GM12864 (cell line): ENCODE measurements around the gene DAPK2.

Source experiments
- DNase-seq: peaks from one replicate; pipeline ENCODE4 v3.0.0-alpha.2; 2011; ENCODE audit warnings: low read depth
- H3K4me3 ChIP-seq: 2 replicates; pipeline ENCODE4 v1.5.1; 2011; ENCODE audit warnings: mild to moderate bottlenecking, low read depth, low read length, control low read depth
- TF ChIP-seq, protein P1 (sequence below): IDR thresholded peaks from 2 replicates; pipeline ENCODE4 v1.5.1; 2011; ENCODE audit warnings: low read depth, mild to moderate bottlenecking, moderate library complexity, low read length, control low read depth, inconsistent platforms; ENCODE audit errors: missing control alignments

DAPK2 gene

GRCh38 chr15:63915873-63916771 lies 130.2 kb downstream of the DAPK2 start:
- TF ChIP-seq, protein P1, sequence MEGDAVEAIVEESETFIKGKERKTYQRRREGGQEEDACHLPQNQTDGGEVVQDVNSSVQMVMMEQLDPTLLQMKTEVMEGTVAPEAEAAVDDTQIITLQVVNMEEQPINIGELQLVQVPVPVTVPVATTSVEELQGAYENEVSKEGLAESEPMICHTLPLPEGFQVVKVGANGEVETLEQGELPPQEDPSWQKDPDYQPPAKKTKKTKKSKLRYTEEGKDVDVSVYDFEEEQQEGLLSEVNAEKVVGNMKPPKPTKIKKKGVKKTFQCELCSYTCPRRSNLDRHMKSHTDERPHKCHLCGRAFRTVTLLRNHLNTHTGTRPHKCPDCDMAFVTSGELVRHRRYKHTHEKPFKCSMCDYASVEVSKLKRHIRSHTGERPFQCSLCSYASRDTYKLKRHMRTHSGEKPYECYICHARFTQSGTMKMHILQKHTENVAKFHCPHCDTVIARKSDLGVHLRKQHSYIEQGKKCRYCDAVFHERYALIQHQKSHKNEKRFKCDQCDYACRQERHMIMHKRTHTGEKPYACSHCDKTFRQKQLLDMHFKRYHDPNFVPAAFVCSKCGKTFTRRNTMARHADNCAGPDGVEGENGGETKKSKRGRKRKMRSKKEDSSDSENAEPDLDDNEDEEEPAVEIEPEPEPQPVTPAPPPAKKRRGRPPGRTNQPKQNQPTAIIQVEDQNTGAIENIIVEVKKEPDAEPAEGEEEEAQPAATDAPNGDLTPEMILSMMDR, result peak; percentile 19
- no peak for DNase-seq
- H3K4me3 ChIP-seq, result no peak overlapping the region

DNA sequence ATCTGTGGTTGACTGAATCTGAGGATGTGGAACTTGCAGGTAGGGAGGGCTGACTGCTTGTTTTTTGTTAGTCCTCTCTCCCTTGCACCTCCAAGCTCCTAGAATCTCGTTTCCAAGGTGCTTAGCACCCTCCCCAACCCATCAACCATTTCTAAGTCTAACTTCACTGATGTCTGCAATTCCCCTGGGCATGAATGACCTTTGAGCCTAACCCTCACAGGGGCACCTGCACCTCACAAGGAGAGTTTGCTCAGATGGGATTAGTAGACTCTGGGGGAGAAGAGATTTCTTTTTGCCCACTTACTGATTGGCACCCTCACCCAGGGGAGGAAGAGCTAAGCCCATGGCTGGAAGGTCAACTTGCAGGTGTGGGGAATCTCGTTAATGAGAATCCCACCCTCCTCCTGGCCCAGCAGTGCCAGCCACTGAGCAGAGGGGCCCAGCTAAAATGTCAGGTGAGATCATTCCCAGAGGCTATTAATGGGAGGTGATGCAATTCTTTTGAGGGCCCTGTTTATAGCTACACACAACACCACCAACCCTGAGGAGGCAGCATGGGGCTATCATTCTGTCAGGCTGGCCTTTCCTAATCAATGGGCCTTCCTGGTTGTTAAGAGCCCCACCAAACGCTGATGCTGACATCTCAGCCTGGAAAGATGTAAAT lies 130.9 kb downstream of the DAPK2 start:
- TF ChIP-seq, protein P1, result no peak
- DNase-seq, result no peak
- H3K4me3 ChIP-seq, result no peak overlapping the region

- no peak for DNase-seq
- no peak overlapping the region for H3K4me3 ChIP-seq
- TF ChIP-seq, protein P1, result no peak
These were observed 132.4 kb downstream of the DAPK2 start for GRCh38 chr15:63913786-63914315.

DNA sequence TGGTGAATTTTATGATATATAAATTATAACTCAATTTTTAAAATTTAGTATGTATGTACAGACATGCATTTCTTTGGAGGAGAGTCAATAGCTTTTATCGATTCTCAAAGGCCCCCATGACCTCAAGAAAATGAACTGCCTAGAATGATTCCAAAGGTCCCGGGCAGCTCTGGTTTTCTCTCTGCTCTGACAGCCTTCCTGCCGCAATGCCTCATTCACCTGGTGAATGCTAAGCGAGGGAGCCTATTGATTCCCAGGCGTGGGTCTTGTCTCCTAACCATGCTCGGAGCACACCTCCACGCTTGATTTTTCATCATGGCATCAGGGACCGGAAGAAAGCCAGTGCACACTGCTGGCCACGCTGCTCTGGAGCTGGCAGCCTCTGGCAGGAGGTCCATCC lies 132.9 kb downstream of the DAPK2 start:
- DNase-seq, result no peak
- TF ChIP-seq, protein P1, result no peak
- H3K4me3 ChIP-seq, result no peak overlapping the region

GRCh38 chr15:63912061-63912615 lies 134.1 kb downstream of the DAPK2 start:
- TF ChIP-seq, protein P1, result no peak
- H3K4me3 ChIP-seq, result no peak overlapping the region
- no peak for DNase-seq

GRCh38 chr15:63911160-63911559 lies 135.1 kb downstream of the DAPK2 start:
- H3K4me3 ChIP-seq, result no peak overlapping the region
- TF ChIP-seq, protein P1, result no peak
- DNase-seq, result no peak
